GM18868 (cell line): ENCODE results near the gene PPP1R1A.

ENCODE experiments used
- ATAC-seq: cut with Tn5 transposase; IDR thresholded peaks from one replicate; pipeline ENCODE4 v1.9.1; 2021; ENCODE audit warnings: mild to moderate bottlenecking, moderate library complexity; ENCODE audit not compliant: unreplicated experiment

The PPP1R1A gene

GRCh38 chr12:54538136-54538700, 50.2 kb downstream of the PPP1R1A start:
- ATAC-seq, result no peak

- ATAC-seq, result no peak
Observed at GRCh38 chr12:54535474-54535873, 53.0 kb downstream of the PPP1R1A start.

- ATAC-seq, result no peak
Observed at GRCh38 chr12:54529581-54529980, 58.9 kb downstream of the PPP1R1A start.
